Neutrophil (primary cell): ENCODE measurements around the gene FCHO1.

Experiments used
- H3K27ac ChIP-seq: fragments of 200-600 bp; sonication (generic); 2 replicates; pipeline ENCODE4 v1.5.1; 2016; ENCODE audit warnings: mild to moderate bottlenecking, moderate library complexity
- H3K27me3 ChIP-seq: fragments of 200-600 bp; sonication (generic); 2 replicates; pipeline ENCODE4 v1.6.0; 2016; ENCODE audit warnings: mild to moderate bottlenecking
- H3K36me3 ChIP-seq: fragments of 200-600 bp; sonication (generic); 2 replicates; pipeline ENCODE4 v1.5.1; 2017
- H3K4me1 ChIP-seq, 2 experiments: fragments of 200-600 bp in 1 of 2; sonication (generic) in 1 of 2; 1 replicate in 1 of 2; 2 replicates in 1 of 2; pipeline versions ENCODE4 v1.5.1 to v1.6.1; 2013 to 2016; ENCODE audit warnings: low read depth in 1 of 2, low read length in 1 of 2, mild to moderate bottlenecking in 1 of 2, moderate library complexity in 1 of 2; ENCODE audit not compliant: control insufficient read depth in 1 of 2, insufficient read depth in 1 of 2
- H3K4me3 ChIP-seq, 2 experiments: fragments of 200-600 bp in 1 of 2; sonication (generic) in 1 of 2; 1 replicate in 1 of 2; 2 replicates in 1 of 2; pipeline ENCODE4 v1.5.1; 2013 to 2016; ENCODE audit warnings: low read depth in 1 of 2, low read length in 1 of 2, mild to moderate bottlenecking in 1 of 2, moderate library complexity in 1 of 2
- H3K9me3 ChIP-seq: fragments of 200-600 bp; sonication (generic); 2 replicates; pipeline ENCODE4 v1.5.1; 2016
- CTCF ChIP-seq: fragments of 200-600 bp; sonication (generic); IDR thresholded peaks from 2 replicates; pipeline ENCODE4 v1.5.1; 2016; ENCODE audit warnings: antibody characterized with exemption

FCHO1 gene

GRCh38 chr19:17832443-17833208, 81.3 kb downstream of the FCHO1 start:
- H3K27me3 ChIP-seq: no peaks in the 10 kb centered on the region
- H3K4me1 ChIP-seq: peaks cover 11 to 12% of the 10 kb centered on the region in 2 experiments
- H3K27ac ChIP-seq: no peak overlapping the region
- no peak for TF ChIP-seq CTCF
- no peaks in the 10 kb centered on the region for H3K9me3 ChIP-seq
- H3K4me3 ChIP-seq: no peak overlapping the region
- peaks cover 92% of the 10 kb centered on the region for H3K36me3 ChIP-seq

DNA sequence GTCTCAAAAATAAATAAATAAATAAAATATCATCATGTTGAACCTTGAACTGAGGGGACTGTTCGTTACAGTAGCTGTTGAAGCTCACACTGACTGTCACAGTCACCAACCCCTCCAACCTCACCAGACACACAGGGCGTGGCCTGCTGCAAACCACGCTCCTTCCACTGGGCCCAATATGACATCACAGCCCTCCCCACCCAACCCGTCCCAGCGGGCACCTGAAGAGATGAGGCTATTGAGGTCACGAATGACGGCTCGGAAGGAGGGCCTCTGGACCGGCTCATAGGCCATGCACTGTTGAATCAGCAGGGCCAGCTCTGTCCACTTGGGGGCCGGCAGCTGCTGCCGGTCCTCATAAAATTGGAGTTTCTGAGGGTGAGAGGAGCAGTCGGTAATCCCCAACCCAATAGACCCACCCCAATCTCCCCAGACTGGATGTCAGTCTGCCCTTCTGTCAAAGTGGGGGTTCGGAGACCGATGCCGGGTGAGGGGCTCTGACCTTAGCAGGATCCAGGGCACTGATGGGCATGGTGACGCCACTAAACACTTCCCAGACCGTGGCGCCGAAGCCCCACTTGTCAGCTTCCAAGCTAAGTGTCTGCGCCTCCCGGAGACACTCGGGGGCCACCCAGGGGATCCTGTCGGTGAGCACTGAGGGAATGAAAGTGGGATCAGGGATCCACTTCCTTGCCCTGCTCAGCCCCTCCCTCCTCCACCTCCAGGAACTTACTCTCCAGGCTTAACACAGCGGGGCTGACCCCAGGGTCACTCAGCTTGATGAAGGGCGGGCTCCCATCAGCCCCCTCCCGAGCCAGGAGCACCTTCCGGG, 83.3 kb downstream of the FCHO1 start:
- peaks cover 97% of the 10 kb centered on the region for H3K36me3 ChIP-seq
- TF ChIP-seq CTCF: no peak
- no peaks in the 10 kb centered on the region for H3K9me3 ChIP-seq
- H3K27ac ChIP-seq: no peak overlapping the region
- H3K4me1 ChIP-seq: no peaks in the 10 kb centered on the region
- no peak overlapping the region for H3K4me3 ChIP-seq
- no peaks in the 10 kb centered on the region for H3K27me3 ChIP-seq

- Histone ChIP-seq H3K36me3 (peaks cover 96% of the 10 kb centered on the region), H3K9me3 (no peaks in the 10 kb centered on the region), H3K27ac (peak overlapping the region; percentile 26), H3K4me1 (no peaks in the 10 kb centered on the region), H3K27me3 (no peaks in the 10 kb centered on the region), H3K4me3 (no peak overlapping the region)
- no peak for TF ChIP-seq CTCF
Measured at GRCh38 chr19:17835182-17836006, 84.1 kb downstream of the FCHO1 start.

DNA sequence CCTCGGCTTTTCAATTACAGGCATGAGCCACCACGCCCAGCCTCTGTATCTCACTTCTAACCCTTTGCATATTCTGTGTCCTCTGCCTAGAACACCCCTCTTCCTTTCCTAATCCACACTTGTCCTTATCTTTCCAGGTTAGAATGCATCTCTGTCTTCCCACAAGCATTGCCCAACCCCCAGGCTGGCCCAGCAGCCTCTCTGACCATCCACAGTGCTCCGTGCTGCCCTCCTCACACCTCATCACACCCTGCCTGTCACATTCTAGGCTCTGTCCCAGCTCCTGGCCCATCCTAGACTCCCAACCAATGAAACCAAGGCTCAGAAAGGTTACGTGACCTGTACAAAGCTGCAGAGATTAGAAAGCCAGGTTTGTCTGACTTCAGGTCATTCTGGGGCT, 85.3 kb downstream of the FCHO1 start:
- Histone ChIP-seq H3K36me3 (peaks cover 96% of the 10 kb centered on the region), H3K4me1 (no peaks in the 10 kb centered on the region), H3K4me3 (no peak overlapping the region), H3K27me3 (no peaks in the 10 kb centered on the region), H3K9me3 (no peaks in the 10 kb centered on the region), H3K27ac (no peak overlapping the region)
- no peak for TF ChIP-seq CTCF

- no peak overlapping the region for H3K4me3 ChIP-seq
- H3K27ac ChIP-seq: no peak overlapping the region
- H3K9me3 ChIP-seq: no peaks in the 10 kb centered on the region
- H3K36me3 ChIP-seq: peaks cover 96% of the 10 kb centered on the region
- no peak for TF ChIP-seq CTCF
- H3K27me3 ChIP-seq: no peaks in the 10 kb centered on the region
- peaks cover 0 to under 1% of the 10 kb centered on the region in 2 experiments for H3K4me1 ChIP-seq
Measured at GRCh38 chr19:17837972-17838371, 86.7 kb downstream of the FCHO1 start.
